Bronchial epithelial cell (primary cell): ENCODE data around the gene NPPA. TPM values are rescaled to one million over a fixed set of nuclear protein-coding genes. Genes with fewer than 3 reads are reported as not detected.

ENCODE experiments used
- DNase-seq: peaks from one replicate; pipeline ENCODE4 v3.0.0-alpha.2; 2010; ENCODE audit warnings: low read depth
- FAIRE-seq: peaks from 2 replicates; lab custom pipeline; 2011; peaks lifted over from hg19 to GRCh38; lab: Jason Lieb, UNC
- H3K27me3 ChIP-seq: 2 replicates; pipeline ENCODE4 v1.5.1; 2011; ENCODE audit warnings: low read length; ENCODE audit not compliant: control insufficient read depth, insufficient read depth
- H3K36me3 ChIP-seq: 2 replicates; pipeline ENCODE4 v1.5.1; 2011; ENCODE audit warnings: low read length; ENCODE audit not compliant: control insufficient read depth, insufficient read depth
- H3K4me3 ChIP-seq: 2 replicates; pipeline ENCODE4 v1.5.1; 2011; ENCODE audit warnings: mild to moderate bottlenecking, low read depth, low read length, control low read depth
- CTCF ChIP-seq: IDR thresholded peaks from 2 replicates; pipeline ENCODE4 v1.5.1; 2011; ENCODE audit warnings: mild to moderate bottlenecking, moderate library complexity, low read length, control low read depth, inconsistent platforms; ENCODE audit not compliant: insufficient read depth, severe bottlenecking
- total RNA-seq: library from RNA; depleted of rRNA; stranded (reverse); fragments of >200 nt; gene quantifications from 2 replicates; pipeline ENCODE4 v1.2.1, GENCODE V29; 2014

Gene NPPA
- total RNA-seq, 1 donor from 2014 or later, result not detected

DNA sequence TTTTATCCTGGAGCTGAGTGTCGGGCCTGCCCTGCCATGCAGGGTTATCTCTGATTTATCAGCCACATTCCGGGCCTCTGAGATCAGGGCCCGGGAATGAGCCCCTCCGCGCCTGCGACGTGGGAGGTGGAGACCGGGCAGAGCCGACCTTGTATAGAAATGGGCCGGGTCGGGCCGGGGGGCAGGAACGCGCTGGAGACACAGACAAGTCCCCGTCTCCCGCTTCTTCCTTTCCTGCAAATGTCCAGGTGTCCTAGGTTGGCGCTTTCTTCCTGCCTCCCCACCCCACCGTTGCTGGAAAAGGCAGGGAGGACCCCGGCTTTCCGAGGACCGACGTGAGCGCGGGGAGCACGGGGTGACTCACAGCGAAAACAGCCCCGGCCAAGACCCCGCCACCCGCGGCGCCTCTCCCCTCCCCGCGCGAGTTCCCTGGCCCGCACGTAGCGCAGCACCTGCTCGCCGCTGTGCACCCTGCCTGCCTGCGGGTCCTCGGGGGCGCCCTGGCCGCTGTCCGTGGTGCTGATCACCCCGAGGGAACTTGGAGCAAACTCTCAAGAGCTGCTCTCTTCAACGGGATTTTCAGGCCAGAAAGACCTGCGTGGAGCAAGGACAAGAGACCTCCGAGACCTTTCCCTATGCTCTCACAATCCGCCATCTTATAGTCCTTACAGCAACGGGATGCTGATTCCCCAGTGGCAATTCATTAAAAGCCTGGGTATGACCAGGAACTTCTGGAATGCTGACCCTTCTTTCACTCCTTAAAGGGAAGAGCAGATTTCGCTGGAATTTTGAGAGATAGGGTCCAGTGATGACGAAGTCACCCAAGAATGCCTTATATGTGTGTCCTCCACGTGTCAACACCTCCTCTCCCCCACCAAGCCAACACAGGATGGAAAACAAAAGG lies 11.6 kb upstream of the NPPA start:
- H3K36me3 ChIP-seq, result no peaks in the 10 kb centered on the region
- H3K4me3 ChIP-seq, result no peak overlapping the region
- peak; percentile 20 for DNase-seq
- FAIRE-seq, result no peak
- peak; percentile 29 for TF ChIP-seq CTCF
- peaks cover 29% of the 10 kb centered on the region for H3K27me3 ChIP-seq

- H3K36me3 ChIP-seq, result no peaks in the 10 kb centered on the region
- no peak within 1 kb of the TSS for H3K4me3 ChIP-seq
- FAIRE-seq, result no peak
- no peak for DNase-seq
- no peak for TF ChIP-seq CTCF
- H3K27me3 ChIP-seq, result peaks cover 29% of the 10 kb centered on the region
These were observed 11.0 kb upstream of the NPPA start, which contains the start of gene NPPB for GRCh38 chr1:11858613-11858967. NPPB (minus strand) TSS chr1:11858945; CDS start chr1:11858833, 112 bp downstream.

GRCh38 chr1:11858158-11858557 lies 10.6 kb upstream of the NPPA start:
- no peak for DNase-seq
- TF ChIP-seq CTCF, result no peak
- Histone ChIP-seq H3K36me3 (no peaks in the 10 kb centered on the region), H3K4me3 (no peak overlapping the region), H3K27me3 (peaks cover 29% of the 10 kb centered on the region)
- FAIRE-seq, result no peak

- no peak overlapping the region for H3K4me3 ChIP-seq
- no peak for TF ChIP-seq CTCF
- H3K36me3 ChIP-seq, result no peaks in the 10 kb centered on the region
- FAIRE-seq (no peak), DNase-seq (no peak)
- H3K27me3 ChIP-seq, result peaks cover 29% of the 10 kb centered on the region
These were observed 9.7 kb upstream of the NPPA start for GRCh38 chr1:11857164-11857851.

DNA sequence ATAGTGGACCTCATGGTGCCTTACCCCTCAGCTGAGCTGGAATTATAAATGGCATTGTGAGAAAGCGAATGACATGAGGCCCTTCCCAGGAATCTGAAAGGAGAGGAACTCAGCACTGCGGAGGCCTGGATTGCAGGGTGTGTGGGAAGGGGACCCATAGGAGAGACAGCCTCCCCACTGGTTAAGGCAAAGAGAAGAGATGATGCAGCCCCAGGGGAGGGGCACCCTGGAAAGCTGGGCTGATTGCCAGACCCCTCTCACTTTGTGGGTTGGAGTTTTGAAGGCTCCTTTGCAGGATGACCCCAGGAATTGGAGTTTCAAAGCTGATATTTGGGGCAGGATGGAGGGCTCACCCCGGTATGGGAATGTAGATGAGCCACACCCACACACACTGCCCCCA lies 9.1 kb upstream of the NPPA start:
- DNase-seq, result no peak
- no peak overlapping the region for H3K4me3 ChIP-seq
- no peak for FAIRE-seq
- H3K27me3 ChIP-seq, result peaks cover 27% of the 10 kb centered on the region
- H3K36me3 ChIP-seq, result no peaks in the 10 kb centered on the region
- no peak for TF ChIP-seq CTCF
